CD4-positive, alpha-beta T cell (primary cell): ENCODE data around the gene NAT9. TPM values are rescaled to one million over a fixed set of nuclear protein-coding genes. Genes with fewer than 3 reads are reported as not detected.

Source experiments
- ATAC-seq: fragments of 200-7000 bp; cut with Tn5 transposase; one replicate; pipeline ENCODE4 v1.10.0; 2022; ENCODE audit warnings: mild to moderate bottlenecking; ENCODE audit not compliant: poor library complexity
- CTCF ChIA-PET: fragments of 350-600 bp; sonication (Branson Sonifier 250); formaldehyde crosslinking; loops from one replicate; lab custom pipeline; 2021; ENCODE audit warnings: antibody characterized with exemption, inconsistent platforms; lab: Charles Lee
- POLR2A ChIA-PET: fragments of 350-600 bp; sonication (Branson Sonifier 250); formaldehyde crosslinking; loops from one replicate; lab custom pipeline; 2021; ENCODE audit warnings: antibody characterized with exemption, inconsistent platforms; lab: Charles Lee
- DNase-seq, 14 experiments: peaks; one replicate each; pipeline ENCODE4 v3.0.0-alpha.2; 2013 to 2020; ENCODE audit warnings: mixed read lengths in 2 of 14
- H3K27ac ChIP-seq, 2 donors: one replicate each; pipeline versions ENCODE4 v1.5.1 to v1.7.0; 2013; ENCODE audit warnings: low read length in 2 of 2, low read depth in 1 of 2, mild to moderate bottlenecking in 1 of 2
- H3K27me3 ChIP-seq, 2 experiments: 1 replicate in 1 of 2; 2 replicates in 1 of 2; pipeline versions ENCODE4 v1.6.1 to v1.7.0; 2013; ENCODE audit warnings: low read length in 2 of 2, control low read depth in 1 of 2, mild to moderate bottlenecking in 1 of 2, moderate library complexity in 1 of 2; ENCODE audit not compliant: insufficient read depth in 2 of 2, control insufficient read depth in 1 of 2
- H3K36me3 ChIP-seq: one replicate; pipeline ENCODE4 v1.6.1; 2013; ENCODE audit warnings: low read length, control low read depth; ENCODE audit not compliant: insufficient read depth
- H3K4me1 ChIP-seq: one replicate; pipeline ENCODE4 v1.6.1; 2013; ENCODE audit warnings: low read length, control low read depth; ENCODE audit not compliant: insufficient read depth
- H3K4me3 ChIP-seq: one replicate; pipeline ENCODE4 v1.5.1; 2013; ENCODE audit warnings: mild to moderate bottlenecking, low read length, moderate library complexity
- H3K9me3 ChIP-seq, 2 experiments: 1 replicate in 1 of 2; 2 replicates in 1 of 2; pipeline versions ENCODE4 v1.6.1 to v1.7.0; 2013; ENCODE audit warnings: low read length in 2 of 2, mild to moderate bottlenecking in 2 of 2, control low read depth in 1 of 2, moderate library complexity in 1 of 2; ENCODE audit not compliant: control insufficient read depth in 1 of 2, insufficient read depth in 1 of 2
- H3K27ac Mint-ChIP-seq: one replicate; pipeline ENCODE4 v1.8.0; 2020; ENCODE audit warnings: mixed read lengths
- H3K27me3 Mint-ChIP-seq: one replicate; pipeline ENCODE4 v1.8.0; 2021; ENCODE audit warnings: mixed read lengths
- H3K36me3 Mint-ChIP-seq: one replicate; pipeline ENCODE4 v1.8.0; 2021; ENCODE audit warnings: low read depth, mixed read lengths
- H3K4me1 Mint-ChIP-seq: one replicate; pipeline ENCODE4 v1.8.0; 2021; ENCODE audit warnings: low read depth, mixed read lengths
- H3K4me3 Mint-ChIP-seq: one replicate; pipeline ENCODE4 v1.8.0; 2020; ENCODE audit warnings: mild to moderate bottlenecking, mixed read lengths
- H3K9me3 Mint-ChIP-seq: one replicate; pipeline ENCODE4 v1.8.0; 2020; ENCODE audit warnings: mixed read lengths
- intact Hi-C, 2 experiments: fragments of 100-400 bp; cut with DNase I in 1 of 2; cut with micrococcal nuclease in 1 of 2; formaldehyde crosslinking; loops; one replicate each; pipeline versions ENCODE4 v1.15.1 to v1.9.0; 2023 to 2025; cut with DNase I, micrococcal nuclease
- total RNA-seq, 174 experiments: library from RNA in 2 of 174; stranded (reverse) in 2 of 174; gene quantifications; one replicate each; pipeline ENCODE4 v1.2.3 and lab custom pipeline; 2021 to 2026
- TF ChIP-seq, protein P1 (sequence below): fragments of 200-600 bp; IDR thresholded peaks from one replicate; pipeline ENCODE4 v1.8.0; 2022; ENCODE audit warnings: antibody characterized with exemption, mild to moderate bottlenecking

NAT9 gene
- total RNA-seq, 2 experiments from 2014 or later = 34.6 to 38.2 TPM

DNA sequence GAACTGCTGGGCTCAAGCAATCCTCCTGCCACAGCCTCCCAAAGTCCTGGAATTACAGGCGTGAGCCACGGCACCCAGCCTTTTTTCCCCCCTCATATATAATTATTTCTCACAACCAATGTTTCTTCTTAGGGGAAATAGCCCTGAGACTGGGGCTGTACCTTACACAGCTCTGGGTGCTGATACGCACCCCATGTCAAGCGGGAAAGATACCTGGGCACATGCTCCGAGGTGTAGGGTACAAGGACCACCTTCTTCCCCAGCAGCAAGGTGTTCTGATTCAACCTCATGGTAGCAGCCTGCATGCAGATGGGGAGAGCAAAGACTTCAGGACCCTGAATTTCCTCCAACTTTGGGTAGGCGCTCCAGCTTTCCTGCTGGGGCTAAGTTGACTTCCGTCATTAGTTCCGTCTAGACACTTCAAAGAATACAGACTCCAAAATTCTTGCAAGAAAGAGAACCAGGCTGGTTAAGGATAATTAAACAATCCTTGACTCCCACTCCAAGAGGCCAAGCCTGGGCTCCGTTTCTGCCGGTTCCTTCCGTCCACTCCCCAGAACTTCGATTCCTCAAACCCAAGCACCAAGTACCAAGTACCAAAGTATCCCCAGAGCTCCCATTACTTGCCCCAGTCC is 619 bp downstream of the NAT9 start:
- no peak for DNase-seq
- Mint-ChIP-seq H3K9me3 (no peaks in the 10 kb centered on the region), H3K27me3 (no peaks in the 10 kb centered on the region), H3K36me3 (peaks cover 57% of the 10 kb centered on the region), H3K4me1 (peaks cover 61% of the 10 kb centered on the region), H3K4me3 (peak overlapping the region; percentile 99), H3K27ac (peak overlapping the region; percentile 86)
- peak overlapping the region; percentile 48 to 51 for H3K27ac ChIP-seq
- no peaks in the 10 kb centered on the region for H3K27me3 ChIP-seq
- intact Hi-C loops = loop anchor here (1.0 to 5.0 kb wide), 3 partner anchors 16 to 97 kb away; partner anchors contain the start of gene FDXR (in 1 of the 2)
- H3K4me1 ChIP-seq = peaks cover 77% of the 10 kb centered on the region
- TF ChIP-seq, protein P1, sequence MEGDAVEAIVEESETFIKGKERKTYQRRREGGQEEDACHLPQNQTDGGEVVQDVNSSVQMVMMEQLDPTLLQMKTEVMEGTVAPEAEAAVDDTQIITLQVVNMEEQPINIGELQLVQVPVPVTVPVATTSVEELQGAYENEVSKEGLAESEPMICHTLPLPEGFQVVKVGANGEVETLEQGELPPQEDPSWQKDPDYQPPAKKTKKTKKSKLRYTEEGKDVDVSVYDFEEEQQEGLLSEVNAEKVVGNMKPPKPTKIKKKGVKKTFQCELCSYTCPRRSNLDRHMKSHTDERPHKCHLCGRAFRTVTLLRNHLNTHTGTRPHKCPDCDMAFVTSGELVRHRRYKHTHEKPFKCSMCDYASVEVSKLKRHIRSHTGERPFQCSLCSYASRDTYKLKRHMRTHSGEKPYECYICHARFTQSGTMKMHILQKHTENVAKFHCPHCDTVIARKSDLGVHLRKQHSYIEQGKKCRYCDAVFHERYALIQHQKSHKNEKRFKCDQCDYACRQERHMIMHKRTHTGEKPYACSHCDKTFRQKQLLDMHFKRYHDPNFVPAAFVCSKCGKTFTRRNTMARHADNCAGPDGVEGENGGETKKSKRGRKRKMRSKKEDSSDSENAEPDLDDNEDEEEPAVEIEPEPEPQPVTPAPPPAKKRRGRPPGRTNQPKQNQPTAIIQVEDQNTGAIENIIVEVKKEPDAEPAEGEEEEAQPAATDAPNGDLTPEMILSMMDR = no peak
- peak overlapping the region; percentile 79 for H3K4me3 ChIP-seq
- POLR2A ChIA-PET = interaction anchor here (0.9 to 4.0 kb wide), 8 partner anchors 17 to 98 kb away, joined by 3 to 27 read pairs (median 6); partner anchors contain the start of genes FDXR and RAB37
- CTCF ChIA-PET = interaction anchor here (2.5 to 4.4 kb wide), 3 partner anchors 30 to 118 kb away, joined by 5 to 24 read pairs (median 17); partner anchors contain the start of gene RAB37
- H3K9me3 ChIP-seq = no peaks in the 10 kb centered on the region
- peaks cover 33% of the 10 kb centered on the region for H3K36me3 ChIP-seq
- no peak for ATAC-seq

DNA sequence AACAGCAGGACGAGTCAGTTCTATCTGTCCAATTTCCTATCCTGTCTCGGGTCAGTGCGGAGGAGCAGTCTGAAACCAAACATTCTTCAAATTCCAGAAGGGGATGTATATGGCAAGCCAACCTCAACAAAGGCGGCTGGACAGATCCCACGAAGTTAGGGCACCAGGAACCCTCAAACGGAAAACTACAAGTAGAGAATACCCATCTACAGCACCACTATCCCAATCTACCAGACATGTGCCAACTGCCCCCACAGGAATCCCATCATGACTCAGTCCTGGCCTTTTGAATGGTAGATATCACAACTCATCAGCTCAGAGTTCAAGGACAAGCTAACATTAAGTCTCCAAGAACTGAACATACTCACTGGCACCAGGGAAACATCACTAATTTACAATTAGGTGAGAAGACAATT is 2.3 kb downstream of the NAT9 start:
- peaks cover 62% of the 10 kb centered on the region for H3K36me3 Mint-ChIP-seq
- H3K27ac Mint-ChIP-seq = peak overlapping the region; percentile 77
- no peaks in the 10 kb centered on the region for H3K9me3 ChIP-seq
- intact Hi-C loops = no loop called here
- no peak for DNase-seq
- ATAC-seq = no peak
- peaks cover 54% of the 10 kb centered on the region for H3K4me1 Mint-ChIP-seq
- peaks cover 50% of the 10 kb centered on the region for H3K36me3 ChIP-seq
- CTCF ChIA-PET = interaction anchor here (2.9 to 4.4 kb wide), 2 partner anchors 29 to 37 kb away, joined by 17 to 24 read pairs; partner anchors contain the start of gene RAB37
- H3K4me1 ChIP-seq = peaks cover 77% of the 10 kb centered on the region
- no peak overlapping the region for H3K4me3 ChIP-seq
- TF ChIP-seq, protein P1 = no peak
- H3K27me3 ChIP-seq = no peaks in the 10 kb centered on the region
- peak overlapping the region; percentile 80 for H3K4me3 Mint-ChIP-seq
- POLR2A ChIA-PET = interaction anchor here (0.9 to 4.0 kb wide), 3 partner anchors 24 to 117 kb away, joined by 3 to 27 read pairs (median 10); partner anchors contain the start of gene RAB37
- no peaks in the 10 kb centered on the region for H3K27me3 Mint-ChIP-seq
- peak overlapping the region in 1 of 2 donors; percentile 3 for H3K27ac ChIP-seq
- no peaks in the 10 kb centered on the region for H3K9me3 Mint-ChIP-seq

DNA sequence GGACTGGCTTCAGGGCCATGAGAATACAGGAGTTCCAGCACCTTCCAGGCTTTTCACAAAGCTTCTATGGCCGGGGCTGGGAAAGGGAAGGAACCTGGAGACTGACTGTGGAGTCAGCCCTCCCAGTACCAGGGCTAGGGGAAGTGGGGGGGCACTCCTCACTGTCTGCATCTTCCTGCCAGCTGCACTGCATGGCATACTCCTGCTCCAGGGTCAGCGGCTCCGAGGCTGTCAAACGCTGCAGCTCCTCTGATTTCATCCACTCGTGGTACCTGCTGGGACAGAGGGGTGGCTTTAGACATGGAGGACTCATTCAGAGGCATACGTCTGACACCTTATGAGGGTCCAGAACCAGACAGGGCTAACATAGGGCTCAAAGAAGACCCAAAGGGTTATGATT is 2.7 kb downstream of the NAT9 start:
- ATAC-seq = no peak
- Histone ChIP-seq H3K4me1 (peaks cover 76% of the 10 kb centered on the region), H3K4me3 (no peak overlapping the region), H3K27ac (peak overlapping the region in 1 of 2 donors; percentile 33), H3K9me3 (no peaks in the 10 kb centered on the region), H3K36me3 (peaks cover 54% of the 10 kb centered on the region), H3K27me3 (no peaks in the 10 kb centered on the region)
- POLR2A ChIA-PET = interaction anchor here (0.7 to 4.0 kb wide), 3 partner anchors 18 to 116 kb away, joined by 3 to 27 read pairs (median 10); partner anchors contain the start of gene RAB37
- Mint-ChIP-seq H3K9me3 (no peaks in the 10 kb centered on the region), H3K36me3 (peaks cover 66% of the 10 kb centered on the region), H3K4me1 (peaks cover 55% of the 10 kb centered on the region), H3K27ac (peak overlapping the region; percentile 77), H3K27me3 (no peaks in the 10 kb centered on the region), H3K4me3 (peak overlapping the region; percentile 80)
- intact Hi-C loops = no loop called here
- DNase-seq = no peak
- CTCF ChIA-PET = interaction anchor here (2.9 to 4.4 kb wide), 2 partner anchors 28 to 36 kb away, joined by 17 to 24 read pairs; partner anchors contain the start of gene RAB37
- TF ChIP-seq, protein P1 = no peak
